Measurements from ENCODE around the gene DLG3.

DNA sequence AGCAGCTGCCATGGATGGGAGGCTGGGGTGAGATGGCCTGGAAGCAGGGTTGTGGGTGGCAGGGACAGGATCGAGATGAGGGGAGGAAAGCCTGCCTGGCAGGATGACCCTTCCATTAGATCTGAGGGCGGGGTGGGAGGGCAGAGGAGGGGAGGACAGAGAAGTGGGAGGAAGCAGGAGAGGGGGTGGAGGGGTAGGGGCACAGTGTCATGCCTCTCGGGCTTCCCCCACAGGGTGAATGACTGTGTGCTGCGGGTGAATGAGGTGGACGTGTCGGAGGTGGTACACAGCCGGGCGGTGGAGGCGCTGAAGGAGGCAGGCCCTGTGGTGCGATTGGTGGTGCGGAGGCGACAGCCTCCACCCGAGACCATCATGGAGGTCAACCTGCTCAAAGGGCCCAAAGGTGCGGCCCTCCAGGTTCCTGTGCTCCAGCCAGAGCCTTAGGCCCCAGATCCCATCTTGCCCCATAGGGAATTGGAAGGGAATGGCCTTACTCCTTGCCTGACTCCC is 4.9 kb downstream of the DLG3 start:
- TF ChIP-seq CTBP1 (IDR thresholded peaks at IDR 0.05; ENCODE audit: borderline replicate concordance): no peak
- TF ChIP-seq FOXK2 (IDR thresholded peaks at IDR 0.05): no peak
